H9 (cell line): ENCODE data around the gene MRPS17. TPM values are rescaled to one million over a fixed set of nuclear protein-coding genes. Genes with fewer than 3 reads are reported as not detected.

Source experiments
- DNase-seq: peaks from one replicate; pipeline ENCODE4 v3.0.0-alpha.2; 2017
- H2AFZ ChIP-seq: one replicate; pipeline ENCODE4 v1.6.1; 2013; ENCODE audit warnings: mild to moderate bottlenecking, low read length, control low read depth, moderate library complexity
- H2AK5ac ChIP-seq: 2 replicates; pipeline ENCODE4 v1.6.1; 2013; ENCODE audit warnings: low read length, control low read depth, mixed read lengths; ENCODE audit not compliant: insufficient read length
- H2BK120ac ChIP-seq: one replicate; pipeline ENCODE4 v1.6.1; 2013; ENCODE audit warnings: low read depth, mild to moderate bottlenecking, low read length, control low read depth, inconsistent platforms; ENCODE audit not compliant: poor library complexity, severe bottlenecking
- H2BK12ac ChIP-seq: 2 replicates; pipeline ENCODE4 v1.6.1; 2013; ENCODE audit warnings: low read length, control low read depth, mixed read lengths, low read depth; ENCODE audit not compliant: insufficient read length
- H2BK15ac ChIP-seq: 2 replicates; pipeline ENCODE4 v1.6.1; 2013; ENCODE audit warnings: low read depth, low read length, control low read depth
- H2BK20ac ChIP-seq: one replicate; pipeline ENCODE4 v1.6.1; 2013; ENCODE audit warnings: low read depth, mild to moderate bottlenecking, low read length, control low read depth, inconsistent platforms; ENCODE audit not compliant: poor library complexity, severe bottlenecking
- H2BK5ac ChIP-seq: 2 replicates; pipeline ENCODE4 v1.6.1; 2013; ENCODE audit warnings: low read length, control low read depth, mixed read lengths; ENCODE audit not compliant: insufficient read length
- H3K14ac ChIP-seq: 2 replicates; pipeline ENCODE4 v1.6.1; 2013; ENCODE audit warnings: low read length, control low read depth; ENCODE audit not compliant: insufficient read depth
- H3K18ac ChIP-seq: 2 replicates; pipeline ENCODE4 v1.6.1; 2013; ENCODE audit warnings: low read depth, mild to moderate bottlenecking, mixed read lengths, low read length, control low read depth; ENCODE audit not compliant: insufficient read length
- H3K23ac ChIP-seq: 2 replicates; pipeline ENCODE4 v1.6.1; 2013; ENCODE audit warnings: low read length, control low read depth, mixed read lengths, low read depth; ENCODE audit not compliant: insufficient read length
- H3K23me2 ChIP-seq: 2 replicates; pipeline ENCODE4 v1.6.1; 2013; ENCODE audit warnings: low read depth, mild to moderate bottlenecking, mixed read lengths, low read length, control low read depth; ENCODE audit not compliant: insufficient read length, poor library complexity, severe bottlenecking
- H3K27ac ChIP-seq: 2 replicates; pipeline ENCODE4 v1.5.1; 2013; ENCODE audit warnings: low read length, control low read depth, mixed read lengths, low read depth; ENCODE audit not compliant: insufficient read length
- H3K27me3 ChIP-seq: 2 replicates; pipeline ENCODE4 v1.6.1; 2013; ENCODE audit warnings: low read length, control low read depth, inconsistent platforms; ENCODE audit not compliant: insufficient read depth
- H3K4ac ChIP-seq: 2 replicates; pipeline ENCODE4 v1.6.1; 2013; ENCODE audit warnings: low read depth, mild to moderate bottlenecking, control low read depth, inconsistent platforms, low read length, moderate library complexity
- H3K4me1 ChIP-seq: 2 replicates; pipeline ENCODE4 v1.6.1; 2013; ENCODE audit warnings: low read length, control low read depth, inconsistent platforms; ENCODE audit not compliant: insufficient read depth
- H3K4me2 ChIP-seq: 2 replicates; pipeline ENCODE4 v1.6.1; 2013; ENCODE audit warnings: low read length, control low read depth, mixed read lengths; ENCODE audit not compliant: insufficient read length, insufficient read depth
- H3K56ac ChIP-seq: 2 replicates; pipeline ENCODE4 v1.6.1; 2013; ENCODE audit warnings: low read depth, mild to moderate bottlenecking, mixed read lengths, low read length, control low read depth; ENCODE audit not compliant: insufficient read length
- H3K79me1 ChIP-seq: 2 replicates; pipeline ENCODE4 v1.6.1; 2013; ENCODE audit warnings: low read depth, mild to moderate bottlenecking, moderate library complexity, low read length, control low read depth, inconsistent platforms; ENCODE audit not compliant: insufficient read depth, poor library complexity, severe bottlenecking
- H3K79me2 ChIP-seq: 2 replicates; pipeline ENCODE4 v1.6.1; 2013; ENCODE audit warnings: low read length, control low read depth, inconsistent platforms; ENCODE audit not compliant: insufficient read depth
- H3K9ac ChIP-seq: 2 replicates; pipeline ENCODE4 v1.6.1; 2013; ENCODE audit warnings: low read length, control low read depth, mixed read lengths; ENCODE audit not compliant: insufficient read length; ENCODE audit errors: extremely low read depth
- H3K9me3 ChIP-seq: one replicate; pipeline ENCODE4 v1.6.1; 2013; ENCODE audit warnings: low read depth, low read length, inconsistent platforms; ENCODE audit not compliant: control insufficient read depth
- H3T11ph ChIP-seq: one replicate; pipeline ENCODE4 v1.6.1; 2013; ENCODE audit warnings: mild to moderate bottlenecking, low read length, control low read depth, inconsistent platforms
- H4K20me1 ChIP-seq: one replicate; pipeline ENCODE4 v1.6.1; 2013; ENCODE audit not compliant: control insufficient read depth, insufficient read length, insufficient read depth
- H4K5ac ChIP-seq: 2 replicates; pipeline ENCODE4 v1.6.1; 2013; ENCODE audit warnings: low read depth, mild to moderate bottlenecking, mixed read lengths, low read length, control low read depth; ENCODE audit not compliant: insufficient read length
- H4K8ac ChIP-seq: replicated peaks from 2 replicates; pipeline ENCODE4 v1.6.1; 2013; ENCODE audit warnings: low read length, control low read depth, mixed read lengths, low read depth; ENCODE audit not compliant: insufficient read length
- H4K91ac ChIP-seq: 2 replicates; pipeline ENCODE4 v1.6.1; 2013; ENCODE audit warnings: low read depth, mild to moderate bottlenecking, moderate library complexity, mixed read lengths, low read length, control low read depth; ENCODE audit not compliant: insufficient read length
- H3K27ac Mint-ChIP-seq, 3 experiments: 2 replicates in 2 of 3; 3 replicates in 1 of 3; pipeline ENCODE4 v1.8.0; 2020 to 2021; ENCODE audit warnings: mixed read lengths in 3 of 3, mild to moderate bottlenecking in 1 of 3, moderate library complexity in 1 of 3
- H3K27me3 Mint-ChIP-seq: 2 replicates; pipeline ENCODE4 v1.8.0; 2021; ENCODE audit warnings: low read depth, mild to moderate bottlenecking, moderate library complexity, mixed read lengths
- H3K36me3 Mint-ChIP-seq, 3 experiments: 2 replicates in 2 of 3; 3 replicates in 1 of 3; pipeline ENCODE4 v1.8.0; 2020 to 2021; ENCODE audit warnings: low read depth in 3 of 3, mixed read lengths in 3 of 3; ENCODE audit not compliant: insufficient read depth in 1 of 3
- H3K4me1 Mint-ChIP-seq, 2 experiments: 2 replicates each; pipeline ENCODE4 v1.8.0; 2020; ENCODE audit warnings: mixed read lengths in 2 of 2
- H3K4me3 Mint-ChIP-seq, 2 experiments: 2 replicates in 1 of 2; 3 replicates in 1 of 2; pipeline ENCODE4 v1.8.0; 2020 to 2021; ENCODE audit warnings: mild to moderate bottlenecking in 2 of 2, mixed read lengths in 2 of 2, moderate library complexity in 1 of 2
- H3K9me3 Mint-ChIP-seq, 2 experiments: 2 replicates in 1 of 2; 3 replicates in 1 of 2; pipeline ENCODE4 v1.8.0; 2020; ENCODE audit warnings: mild to moderate bottlenecking in 2 of 2, mixed read lengths in 2 of 2, moderate library complexity in 1 of 2
- CTCF ChIP-seq: fragments of 200-600 bp; sonication (generic); conservative IDR thresholded peaks from 3 replicates; pipeline ENCODE4 v1.8.0; 2021; ENCODE audit warnings: antibody characterized with exemption, mild to moderate bottlenecking
- WGBS: extraction: QIAGEN DNeasy Blood & Tissue Kit; methylation state at CpG from one replicate; pipeline ENCODE4 v1.1.7; 2013; ENCODE audit warnings: missing lambda C conversion rate, low lambda C conversion rate, mixed read lengths; ENCODE audit not compliant: insufficient read length; ENCODE audit errors: extremely low coverage; 5-methylcytosine and 5-hydroxymethylcytosine counted together
- total RNA-seq: library from RNA; stranded (reverse); gene quantifications from 2 replicates; pipeline ENCODE4 v1.2.1, GENCODE V29; 2021

MRPS17 gene
- total RNA-seq, 1 experiment from 2014 or later, result 28.0 TPM

DNA sequence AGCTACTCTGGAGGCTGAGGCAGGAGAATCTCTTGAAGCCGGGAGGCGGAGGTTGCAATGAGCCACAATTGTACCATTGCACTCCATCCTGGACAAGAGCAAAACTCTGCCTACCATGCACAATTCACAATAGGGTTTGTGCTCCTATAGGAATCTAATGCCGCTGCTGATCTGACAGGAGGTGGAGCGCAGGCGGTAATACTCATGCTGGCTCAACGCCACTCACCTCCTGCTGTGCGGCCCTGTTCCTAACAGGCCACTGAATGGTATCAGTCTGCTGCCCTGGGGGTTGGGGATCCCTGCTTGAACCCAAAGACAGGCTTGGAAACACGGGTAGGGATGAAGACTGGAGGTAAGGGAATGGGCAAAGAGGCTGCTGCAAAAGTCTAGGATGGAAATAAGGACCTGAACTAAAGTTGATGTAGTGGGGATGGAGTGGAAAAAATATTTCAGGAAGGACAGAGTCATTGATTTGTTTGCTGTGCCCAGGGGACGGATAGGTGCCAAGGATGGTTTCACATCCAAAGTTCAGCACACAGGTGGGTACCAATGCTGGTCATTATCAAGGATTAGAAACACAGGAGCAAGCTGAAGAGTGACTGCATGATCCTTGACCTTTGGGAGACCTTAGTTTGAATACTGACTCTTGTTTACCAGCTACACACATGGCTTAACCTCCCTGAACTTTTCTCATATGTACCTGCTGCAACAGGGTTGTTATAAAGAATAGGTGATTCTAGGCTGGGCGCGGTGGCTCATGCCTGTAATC, 2.2 kb downstream of the MRPS17 start:
- H3K4me1 ChIP-seq, result no peaks in the 10 kb centered on the region
- H2AFZ ChIP-seq, result no peak overlapping the region
- H3K9ac ChIP-seq, result no peak overlapping the region
- no peak overlapping the region for H2AK5ac ChIP-seq
- H3K4ac ChIP-seq, result no peak overlapping the region
- H3K4me3 Mint-ChIP-seq, result peak overlapping the region; percentile 96 to 99; a peak in 4 of 5 replicates
- H2BK12ac ChIP-seq, result no peak overlapping the region
- no peak overlapping the region for H3K27ac ChIP-seq
- no peaks in the 10 kb centered on the region for H4K20me1 ChIP-seq
- no peak overlapping the region for H2BK20ac ChIP-seq
- H3K18ac ChIP-seq, result no peak overlapping the region
- H3K36me3 Mint-ChIP-seq, result peaks cover 22 to 37% (median 24%) of the 10 kb centered on the region in 3 experiments; a peak in 6 of 7 replicates
- no peak overlapping the region for H4K5ac ChIP-seq
- TF ChIP-seq CTCF, result no peak
- H3K9me3 ChIP-seq, result no peaks in the 10 kb centered on the region
- H3K4me2 ChIP-seq, result no peak overlapping the region
- no peak for DNase-seq
- no peaks in the 10 kb centered on the region; the same call in 1 of the 2 replicates for H3K27me3 Mint-ChIP-seq
- no peak overlapping the region for H2BK5ac ChIP-seq
- no peaks in the 10 kb centered on the region for H3K23me2 ChIP-seq
- no CpG with 5 or more reads among the region's 11 CpGs for WGBS
- no peak overlapping the region for H3K14ac ChIP-seq
- no peak overlapping the region for H4K91ac ChIP-seq
- H3K27me3 ChIP-seq, result no peaks in the 10 kb centered on the region
- no peak overlapping the region for H2BK120ac ChIP-seq
- no peaks in the 10 kb centered on the region for H3K79me1 ChIP-seq
- H3K9me3 Mint-ChIP-seq, result no peaks in the 10 kb centered on the region; a peak in 2 of 5 replicates
- H3K79me2 ChIP-seq, result peaks cover 3% of the 10 kb centered on the region; the same call in 1 of the 2 replicates
- H3K23ac ChIP-seq, result no peak overlapping the region
- H3K4me1 Mint-ChIP-seq, result peaks cover 3 to 9% of the 10 kb centered on the region in 2 experiments; a peak in 3 of 4 replicates
- no peak overlapping the region for H3K56ac ChIP-seq
- H3K27ac Mint-ChIP-seq, result no peak overlapping the region; a peak in 1 of 7 replicates
- H4K8ac ChIP-seq, result no peak overlapping the region
- no peak overlapping the region for H2BK15ac ChIP-seq
- H3T11ph ChIP-seq, result no peak overlapping the region
